Kidney (tissue), 14 donors: ENCODE data around the gene ZFAND3. TPM values are rescaled to one million over a fixed set of nuclear protein-coding genes. Genes with fewer than 3 reads are reported as not detected.

ENCODE experiments used
- DNase-seq, 5 donors: peaks; one replicate each; pipeline ENCODE4 v3.0.0-alpha.2; 2013 to 2020
- FAIRE-seq: peaks from 2 replicates; lab custom pipeline; 2012; peaks lifted over from hg19 to GRCh38; lab: Jason Lieb, UNC
- H3K27ac ChIP-seq, 2 donors: one replicate each; pipeline ENCODE4 v1.7.0; 2013; ENCODE audit warnings: low read depth in 2 of 2, low read length in 2 of 2, inconsistent platforms in 1 of 2
- H3K27me3 ChIP-seq: one replicate; pipeline ENCODE4 v1.7.1; 2013; ENCODE audit warnings: low read length, inconsistent platforms; ENCODE audit not compliant: control insufficient read depth, insufficient read depth
- H3K36me3 ChIP-seq, 3 donors: one replicate each; pipeline versions ENCODE4 v1.7.0 to v1.7.1; 2013; ENCODE audit warnings: low read length in 3 of 3, control low read depth in 1 of 3, inconsistent platforms in 1 of 3; ENCODE audit not compliant: insufficient read depth in 3 of 3, control insufficient read depth in 2 of 3
- H3K4me1 ChIP-seq, 3 donors: one replicate each; pipeline versions ENCODE4 v1.7.0 to v1.7.1; 2013; ENCODE audit warnings: low read length in 3 of 3, inconsistent platforms in 1 of 3, low read depth in 1 of 3; ENCODE audit not compliant: control insufficient read depth in 2 of 3, insufficient read depth in 2 of 3
- H3K4me3 ChIP-seq, 3 donors: one replicate each; pipeline versions ENCODE4 v1.7.0 to v1.8.1; 2013; ENCODE audit warnings: low read length in 3 of 3, control low read depth in 1 of 3, inconsistent platforms in 1 of 3
- H3K9ac ChIP-seq, 3 donors: one replicate each; pipeline versions ENCODE4 v1.7.0 to v1.7.1; 2013; ENCODE audit warnings: low read length in 3 of 3, control low read depth in 1 of 3, inconsistent platforms in 1 of 3
- H3K9me3 ChIP-seq, 3 donors: one replicate each; pipeline versions ENCODE4 v1.7.0 to v1.7.1; 2013; ENCODE audit warnings: low read length in 3 of 3, control low read depth in 1 of 3, inconsistent platforms in 1 of 3; ENCODE audit not compliant: control insufficient read depth in 2 of 3, insufficient read depth in 1 of 3
- intact Hi-C: fragments of 100-400 bp; cut with DNase I; formaldehyde crosslinking; loops from one replicate; pipeline ENCODE4 v1.11.1; 2022
- polyA plus RNA-seq: library from polyadenylated mRNA; stranded (reverse); fragments of 350-450 nt; fragmentation: Illumina TruSeq; extraction: RNeasy Lipid Tissue Mini Kit (QIAGEN cat#74804); gene quantifications from one replicate; pipeline ENCODE4 v1.2.3, GENCODE V29; 2014; ENCODE audit warnings: low read depth, low replicate concordance; ENCODE audit not compliant: insufficient read depth
- total RNA-seq: library from RNA; stranded (reverse); fragmentation: NEBNext Ultra II Directional; extraction: Animal tissue kit (Norgen Biotek cat#: 25700); gene quantifications from one replicate; pipeline ENCODE4 v1.2.1, GENCODE V29; 2021
- TF ChIP-seq, protein P1 (sequence below): IDR thresholded peaks from 3 replicates; pipeline ENCODE4 v1.5.1; 2012; ENCODE audit warnings: mild to moderate bottlenecking, moderate library complexity, borderline replicate concordance; ENCODE audit not compliant: insufficient read depth; ENCODE audit errors: extremely low read depth
- donor health status: control.
- donor health status: control.
- donor health status: control.
- donor health status: control.
- donor health status: control.
- donor health status: DM: yes; HTN: yes; CAD: no.
- donor health status: Normal renal cell carcinoma (clear cell type).

The ZFAND3 gene
- total and polyA plus RNA-seq, 2 donors from 2014 or later: 44.6 to 104 TPM

DNA sequence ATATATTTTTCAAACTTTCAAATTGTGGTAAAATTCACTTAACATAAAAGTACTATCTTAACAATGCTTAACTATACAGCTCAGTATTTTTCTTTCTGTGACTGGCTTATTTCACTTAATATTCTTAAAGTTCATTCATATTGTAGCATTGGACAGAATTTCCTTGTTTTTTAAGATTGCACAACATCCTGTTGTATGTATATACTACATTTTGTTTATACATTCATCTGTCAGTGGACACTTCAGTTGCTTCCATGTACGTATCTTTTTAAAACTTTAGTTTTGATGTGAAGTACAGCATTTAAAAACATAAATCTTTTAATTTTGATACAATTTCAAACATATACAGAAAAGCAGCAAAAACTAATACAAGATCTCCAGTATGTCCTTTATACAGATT is 220.7 kb downstream of the ZFAND3 start:
- Histone ChIP-seq H3K9ac (no peak overlapping the region), H3K4me3 (no peak overlapping the region), H3K9me3 (no peaks in the 10 kb centered on the region), H3K36me3 (no peaks in the 10 kb centered on the region), H3K4me1 (peaks cover 0 to 6% (median 0%) of the 10 kb centered on the region in 3 donors), H3K27me3 (no peaks in the 10 kb centered on the region), H3K27ac (no peak overlapping the region)
- DNase-seq (no peak), FAIRE-seq (no peak)
- TF ChIP-seq, protein P1, sequence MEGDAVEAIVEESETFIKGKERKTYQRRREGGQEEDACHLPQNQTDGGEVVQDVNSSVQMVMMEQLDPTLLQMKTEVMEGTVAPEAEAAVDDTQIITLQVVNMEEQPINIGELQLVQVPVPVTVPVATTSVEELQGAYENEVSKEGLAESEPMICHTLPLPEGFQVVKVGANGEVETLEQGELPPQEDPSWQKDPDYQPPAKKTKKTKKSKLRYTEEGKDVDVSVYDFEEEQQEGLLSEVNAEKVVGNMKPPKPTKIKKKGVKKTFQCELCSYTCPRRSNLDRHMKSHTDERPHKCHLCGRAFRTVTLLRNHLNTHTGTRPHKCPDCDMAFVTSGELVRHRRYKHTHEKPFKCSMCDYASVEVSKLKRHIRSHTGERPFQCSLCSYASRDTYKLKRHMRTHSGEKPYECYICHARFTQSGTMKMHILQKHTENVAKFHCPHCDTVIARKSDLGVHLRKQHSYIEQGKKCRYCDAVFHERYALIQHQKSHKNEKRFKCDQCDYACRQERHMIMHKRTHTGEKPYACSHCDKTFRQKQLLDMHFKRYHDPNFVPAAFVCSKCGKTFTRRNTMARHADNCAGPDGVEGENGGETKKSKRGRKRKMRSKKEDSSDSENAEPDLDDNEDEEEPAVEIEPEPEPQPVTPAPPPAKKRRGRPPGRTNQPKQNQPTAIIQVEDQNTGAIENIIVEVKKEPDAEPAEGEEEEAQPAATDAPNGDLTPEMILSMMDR: no peak
- intact Hi-C loops: no loop called here

DNA sequence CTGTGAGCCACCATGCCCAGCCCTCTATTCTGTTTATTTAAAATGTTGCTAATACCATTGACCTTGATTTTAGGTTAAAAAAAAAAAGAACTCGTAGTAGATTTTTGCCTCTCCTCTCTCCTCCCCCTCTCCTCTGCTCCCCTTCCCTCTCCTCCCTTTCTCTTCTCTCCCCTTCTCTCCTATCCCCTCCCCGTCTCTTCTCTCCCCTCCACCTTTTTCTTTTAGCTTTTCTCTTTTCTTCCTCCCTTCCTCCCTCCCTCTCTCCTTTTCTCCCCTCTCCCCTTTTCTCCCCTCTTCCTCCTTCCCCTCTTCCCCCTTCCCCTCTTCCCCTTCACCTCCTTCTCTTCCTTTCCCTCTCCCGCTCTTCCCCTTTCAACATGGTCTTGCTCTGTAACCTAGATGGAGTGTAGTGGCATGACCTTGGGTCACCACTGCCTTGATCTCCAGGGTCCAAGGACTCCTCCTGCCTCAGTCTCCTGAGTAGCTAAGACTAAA is 223.8 kb downstream of the ZFAND3 start:
- H3K4me3 ChIP-seq: no peak overlapping the region
- H3K4me1 ChIP-seq: no peaks in the 10 kb centered on the region
- no peaks in the 10 kb centered on the region for H3K9me3 ChIP-seq
- TF ChIP-seq, protein P1: no peak
- FAIRE-seq (no peak), DNase-seq (no peak)
- no peak overlapping the region for H3K9ac ChIP-seq
- H3K27me3 ChIP-seq: no peaks in the 10 kb centered on the region
- intact Hi-C loops: no loop called here
- no peaks in the 10 kb centered on the region for H3K36me3 ChIP-seq
- no peak overlapping the region for H3K27ac ChIP-seq

DNA sequence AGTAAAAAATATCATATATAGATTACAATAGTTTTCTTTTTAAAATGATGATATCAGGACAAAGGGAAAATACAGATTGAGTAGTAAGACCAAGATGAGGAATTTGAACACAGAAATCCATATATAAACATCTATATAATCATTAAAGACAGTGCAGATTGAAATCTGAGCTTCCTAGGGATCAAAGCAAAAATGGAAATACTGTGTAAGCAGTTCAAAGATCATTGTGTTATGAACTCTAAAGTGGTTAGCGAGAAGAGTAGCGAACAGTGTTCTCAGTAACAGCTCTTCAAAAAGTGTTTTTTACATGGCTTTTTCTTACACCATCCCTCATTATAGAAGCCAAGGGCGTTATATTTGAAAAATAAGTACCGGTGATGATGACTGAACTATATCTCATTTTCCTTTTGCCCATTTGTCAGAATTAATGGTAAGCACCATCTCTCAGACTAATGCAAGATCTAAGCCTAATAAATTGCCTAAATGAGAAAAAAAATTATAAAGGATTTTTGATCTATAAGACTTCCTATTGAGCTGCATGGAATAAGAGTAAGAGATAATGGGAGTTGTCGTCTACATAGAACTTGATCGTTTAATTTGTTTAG is 226.3 kb downstream of the ZFAND3 start:
- no peaks in the 10 kb centered on the region for H3K4me1 ChIP-seq
- TF ChIP-seq, protein P1: no peak
- intact Hi-C loops: no loop called here
- DNase-seq (no peak), FAIRE-seq (no peak)
- H3K36me3 ChIP-seq: no peaks in the 10 kb centered on the region
- no peak overlapping the region for H3K4me3 ChIP-seq
- H3K9ac ChIP-seq: no peak overlapping the region
- H3K9me3 ChIP-seq: no peaks in the 10 kb centered on the region
- no peak overlapping the region for H3K27ac ChIP-seq
- no peaks in the 10 kb centered on the region for H3K27me3 ChIP-seq
